Naive thymus-derived CD4-positive, alpha-beta T cell (primary cell): ENCODE data around the gene MSH2. TPM values are rescaled to one million over a fixed set of nuclear protein-coding genes. Genes with fewer than 3 reads are reported as not detected.
A peak's percentile ranks its signal among the peaks of the same experiment; 100 is the strongest.

Experiments
- ATAC-seq: fragments of 150-1000 bp; cut with Tn5 transposase; 2 replicates; pipeline ENCODE4 v1.10.0; 2021; ENCODE audit warnings: mild to moderate bottlenecking, moderate library complexity
- CTCF ChIA-PET: fragments of 350-600 bp; sonication (Branson Sonifier 250); formaldehyde crosslinking; loops from one replicate; lab custom pipeline; 2021; ENCODE audit warnings: antibody characterized with exemption; lab: Charles Lee
- POLR2A ChIA-PET: fragments of 350-600 bp; sonication (Branson Sonifier 250); formaldehyde crosslinking; loops from one replicate; lab custom pipeline; 2021; ENCODE audit warnings: antibody characterized with exemption, inconsistent platforms; lab: Charles Lee
- DNase-seq, 9 donors: peaks; one replicate each; pipeline versions ENCODE4 v3.0.0 to v3.0.0-alpha.2; 2020 to 2022; ENCODE audit warnings: mixed read lengths in 1 of 9
- H3K27ac ChIP-seq: one replicate; pipeline ENCODE4 v1.7.0; 2013; ENCODE audit warnings: mild to moderate bottlenecking, low read depth, low read length, moderate library complexity
- H3K27me3 ChIP-seq, 2 donors: one replicate each; pipeline ENCODE4 v1.7.0; 2013; ENCODE audit warnings: low read length in 2 of 2, mild to moderate bottlenecking in 2 of 2, moderate library complexity in 2 of 2; ENCODE audit not compliant: control insufficient read depth in 2 of 2, insufficient read depth in 2 of 2
- H3K36me3 ChIP-seq, 3 experiments: 1 replicate in 2 of 3; 2 replicates in 1 of 3; pipeline ENCODE4 v1.7.0; 2013; ENCODE audit warnings: low read length in 3 of 3, mild to moderate bottlenecking in 3 of 3, moderate library complexity in 1 of 3; ENCODE audit not compliant: insufficient read depth in 3 of 3, control insufficient read depth in 2 of 3
- H3K4me1 ChIP-seq, 2 donors: one replicate each; pipeline ENCODE4 v1.7.0; 2013; ENCODE audit warnings: low read length in 2 of 2, mild to moderate bottlenecking in 2 of 2, moderate library complexity in 1 of 2; ENCODE audit not compliant: control insufficient read depth in 2 of 2, insufficient read depth in 2 of 2
- H3K4me3 ChIP-seq: 2 replicates; pipeline ENCODE4 v1.7.0; 2013; ENCODE audit warnings: mild to moderate bottlenecking, low read length
- H3K9me3 ChIP-seq, 3 experiments: 1 replicate in 2 of 3; 2 replicates in 1 of 3; pipeline ENCODE4 v1.7.0; 2013; ENCODE audit warnings: low read length in 3 of 3; ENCODE audit not compliant: control insufficient read depth in 2 of 3
- H3K27ac Mint-ChIP-seq, 9 donors: one replicate each; pipeline ENCODE4 v1.8.0; 2020 to 2022; ENCODE audit warnings: mixed read lengths in 9 of 9, mild to moderate bottlenecking in 8 of 9, moderate library complexity in 5 of 9, inconsistent platforms in 2 of 9
- H3K27me3 Mint-ChIP-seq, 5 donors: one replicate each; pipeline ENCODE4 v1.8.0; 2021 to 2022; ENCODE audit warnings: mixed read lengths in 5 of 5, mild to moderate bottlenecking in 1 of 5
- H3K36me3 Mint-ChIP-seq, 5 donors: one replicate each; pipeline ENCODE4 v1.8.0; 2020 to 2022; ENCODE audit warnings: mixed read lengths in 5 of 5, mild to moderate bottlenecking in 3 of 5, inconsistent platforms in 1 of 5
- H3K4me1 Mint-ChIP-seq, 7 donors: one replicate each; pipeline ENCODE4 v1.8.0; 2020 to 2022; ENCODE audit warnings: mixed read lengths in 7 of 7, mild to moderate bottlenecking in 3 of 7, inconsistent platforms in 1 of 7
- H3K4me3 Mint-ChIP-seq, 10 donors: one replicate each; pipeline ENCODE4 v1.8.0; 2020 to 2022; ENCODE audit warnings: mild to moderate bottlenecking in 10 of 10, mixed read lengths in 10 of 10, moderate library complexity in 6 of 10, inconsistent platforms in 2 of 10
- H3K9me3 Mint-ChIP-seq, 11 donors: one replicate each; pipeline ENCODE4 v1.8.0; 2020 to 2022; ENCODE audit warnings: mixed read lengths in 11 of 11, mild to moderate bottlenecking in 4 of 11, inconsistent platforms in 1 of 11, moderate library complexity in 1 of 11
- intact Hi-C, 2 donors: fragments of 100-400 bp; cut with micrococcal nuclease; formaldehyde crosslinking; loops; one replicate each; pipeline ENCODE4 v1.15.1; 2023
- polyA plus RNA-seq, 2 donors: library from polyadenylated mRNA; unstranded; fragments of 300-500 nt; fragmentation: Illumina TruSeq; gene quantifications; one replicate each; pipeline ENCODE4 v1.2.3, GENCODE V29; 2021
- total RNA-seq, 6 experiments: library from RNA in 5 of 6; stranded (reverse) in 5 of 6; gene quantifications; 1 replicate in 5 of 6; 2 replicates in 1 of 6; pipeline ENCODE4 v1.2.3 and lab custom pipeline; 2021 to 2026

The MSH2 gene
- total and polyA plus RNA-seq, 7 experiments from 2014 or later, result 12.2 to 46.8 (median 39.1) TPM

- ATAC-seq (no peak), DNase-seq (no peak)
- peaks cover 8 to 27% (median 11%) of the 10 kb centered on the region in 7 donors for H3K4me1 Mint-ChIP-seq
- H3K4me1 ChIP-seq, result no peaks in the 10 kb centered on the region
- H3K27ac ChIP-seq, result no peak overlapping the region
- ChIA-PET POLR2A (no interaction called here), CTCF (interaction anchor here (0.6 kb wide), 1 partner anchor 1013 kb away, joined by 5 read pairs; no protein-coding TSS in a partner anchor)
- peaks cover 8 to 44% (median 37%) of the 10 kb centered on the region in 5 donors for H3K36me3 Mint-ChIP-seq
- H3K9me3 Mint-ChIP-seq, result no peaks in the 10 kb centered on the region
- peak overlapping the region in 1 of 9 donors; percentile 15 for H3K27ac Mint-ChIP-seq
- no peaks in the 10 kb centered on the region for H3K9me3 ChIP-seq
- no peaks in the 10 kb centered on the region for H3K27me3 ChIP-seq
- no peaks in the 10 kb centered on the region for H3K27me3 Mint-ChIP-seq
- no peak overlapping the region for H3K4me3 Mint-ChIP-seq
- H3K4me3 ChIP-seq, result no peak overlapping the region
- H3K36me3 ChIP-seq, result peaks cover 0 to 17% (median 0%) of the 10 kb centered on the region in 3 experiments
- intact Hi-C loops, result no loop called here
Observed at GRCh38 chr2:47484396-47484795, 81.4 kb downstream of the MSH2 start.

GRCh38 chr2:47485177-47485576, 82.2 kb downstream of the MSH2 start:
- ChIA-PET POLR2A (no interaction called here), CTCF (no interaction called here)
- Mint-ChIP-seq H3K27ac (peak overlapping the region in 2 of 9 donors; percentile 29 to 59), H3K27me3 (no peaks in the 10 kb centered on the region), H3K4me1 (peaks cover 8 to 27% (median 11%) of the 10 kb centered on the region in 7 donors), H3K9me3 (no peaks in the 10 kb centered on the region), H3K36me3 (peaks cover 8 to 42% (median 37%) of the 10 kb centered on the region in 5 donors), H3K4me3 (no peak overlapping the region)
- DNase-seq (no peak), ATAC-seq (no peak)
- H3K4me3 ChIP-seq, result no peak overlapping the region
- H3K27ac ChIP-seq, result no peak overlapping the region
- peaks cover 0 to 17% (median 0%) of the 10 kb centered on the region in 3 experiments for H3K36me3 ChIP-seq
- H3K27me3 ChIP-seq, result no peaks in the 10 kb centered on the region
- no peaks in the 10 kb centered on the region for H3K9me3 ChIP-seq
- H3K4me1 ChIP-seq, result no peaks in the 10 kb centered on the region
- intact Hi-C loops, result no loop called here

DNA sequence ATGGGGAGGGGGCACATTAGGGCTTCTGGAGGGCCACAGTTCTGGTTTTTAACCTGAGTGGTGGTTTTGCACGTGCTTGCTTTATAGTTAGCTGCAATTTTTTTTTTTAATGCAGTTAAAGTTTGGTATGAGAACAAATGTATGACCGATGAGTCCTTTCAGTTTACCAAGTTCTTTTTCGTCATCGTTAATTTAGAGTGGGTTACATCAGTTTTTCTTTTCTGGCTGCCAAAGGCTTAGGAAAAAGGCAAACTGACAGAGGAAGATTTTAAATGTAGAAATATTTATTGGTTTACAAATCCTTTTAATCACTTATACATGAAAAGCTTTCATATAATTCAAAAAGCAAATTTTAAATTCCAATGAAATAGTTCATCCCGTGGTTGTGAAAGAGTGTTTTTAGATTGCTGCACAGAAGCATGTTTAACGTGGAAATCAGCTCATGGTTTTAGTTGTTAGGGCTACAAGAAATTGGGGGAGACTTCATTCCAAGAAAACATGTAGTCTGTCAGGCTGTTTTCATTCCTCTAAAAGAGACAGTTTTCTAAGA, 82.9 kb downstream of the MSH2 start:
- intact Hi-C loops, result no loop called here
- ChIA-PET CTCF (no interaction called here), POLR2A (no interaction called here)

DNA sequence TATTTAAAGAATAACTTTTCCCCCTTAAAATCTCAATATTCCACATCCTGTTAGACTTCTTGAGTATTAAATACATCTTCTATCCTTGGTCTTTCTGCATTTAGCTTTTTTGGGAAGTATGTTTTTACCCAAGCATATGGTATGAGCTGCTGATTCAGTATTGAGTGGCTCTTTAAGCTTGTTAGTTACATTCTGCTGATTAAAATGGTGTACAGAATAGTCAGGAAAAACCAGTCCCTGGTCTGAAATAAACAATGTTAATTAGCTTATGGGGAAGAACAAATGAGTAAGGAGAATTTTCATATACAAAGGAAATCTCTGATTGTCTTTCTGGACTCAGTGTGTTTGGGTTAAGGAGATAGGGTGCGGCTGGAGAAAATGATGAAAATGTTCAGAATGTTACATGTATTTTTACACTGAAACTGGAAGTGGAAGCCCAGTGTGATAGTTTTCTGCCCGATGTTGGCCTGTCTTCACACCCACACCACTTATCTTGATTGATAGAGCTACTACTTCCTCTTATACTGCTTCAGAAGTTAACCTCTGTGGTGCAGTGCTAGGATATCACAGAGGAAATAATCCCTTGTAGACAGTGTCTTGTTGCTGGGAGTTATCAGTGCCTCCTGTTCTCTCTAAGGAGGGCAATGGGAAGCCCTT, 84.0 kb downstream of the MSH2 start:
- Histone ChIP-seq H3K27me3 (no peaks in the 10 kb centered on the region), H3K4me3 (no peak overlapping the region), H3K9me3 (no peaks in the 10 kb centered on the region), H3K36me3 (peaks cover 0 to 15% (median 0%) of the 10 kb centered on the region in 3 experiments), H3K4me1 (no peaks in the 10 kb centered on the region), H3K27ac (no peak overlapping the region)
- ATAC-seq, result peak; percentile 81
- H3K9me3 Mint-ChIP-seq, result no peaks in the 10 kb centered on the region
- H3K27me3 Mint-ChIP-seq, result no peaks in the 10 kb centered on the region
- intact Hi-C loops, result no loop called here
- H3K27ac Mint-ChIP-seq, result peak overlapping the region in 5 of 9 donors; percentile 6 to 68 (median 26)
- peaks cover 0 to 30% (median 24%) of the 10 kb centered on the region in 5 donors for H3K36me3 Mint-ChIP-seq
- CTCF ChIA-PET, result no interaction called here
- H3K4me3 Mint-ChIP-seq, result peak overlapping the region in 1 of 10 donors; percentile 43
- no peak for DNase-seq
- H3K4me1 Mint-ChIP-seq, result peaks cover 8 to 27% (median 11%) of the 10 kb centered on the region in 7 donors
- POLR2A ChIA-PET, result no interaction called here

More for the DNA sequence above, 82.9 kb downstream of the MSH2 start:
- H3K27me3 ChIP-seq, result no peaks in the 10 kb centered on the region
- DNase-seq, result no peak
- no peak for ATAC-seq
- Mint-ChIP-seq H3K36me3 (peaks cover 3 to 38% (median 33%) of the 10 kb centered on the region in 5 donors), H3K4me1 (peaks cover 8 to 27% (median 11%) of the 10 kb centered on the region in 7 donors), H3K4me3 (no peak overlapping the region), H3K27me3 (no peaks in the 10 kb centered on the region), H3K9me3 (no peaks in the 10 kb centered on the region), H3K27ac (peak overlapping the region in 2 of 9 donors; percentile 29 to 59)
- no peaks in the 10 kb centered on the region for H3K9me3 ChIP-seq
- H3K27ac ChIP-seq, result no peak overlapping the region
- H3K36me3 ChIP-seq, result peaks cover 0 to 17% (median 0%) of the 10 kb centered on the region in 3 experiments
- no peaks in the 10 kb centered on the region for H3K4me1 ChIP-seq
- no peak overlapping the region for H3K4me3 ChIP-seq

DNA sequence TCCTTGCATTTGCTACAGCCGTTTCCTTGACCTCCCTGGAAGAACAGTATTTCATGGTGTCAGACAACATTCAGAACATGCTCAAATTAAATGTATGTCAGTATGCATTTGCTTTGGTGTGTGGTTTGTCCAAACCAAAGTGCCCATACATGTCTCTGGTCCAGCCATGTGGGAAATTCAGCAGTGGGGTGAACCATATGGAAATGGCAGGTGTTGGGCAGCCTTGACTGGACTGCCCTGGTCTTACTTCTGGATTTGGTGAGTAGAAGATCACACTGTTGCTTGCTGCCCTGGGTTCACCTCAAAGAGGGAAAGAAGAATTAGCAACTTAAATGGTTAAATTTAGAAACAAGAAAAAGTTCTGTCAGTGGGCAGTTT, 84.5 kb downstream of the MSH2 start:
- Histone ChIP-seq H3K27ac (no peak overlapping the region), H3K36me3 (peaks cover 0 to 10% (median 0%) of the 10 kb centered on the region in 3 experiments), H3K4me1 (no peaks in the 10 kb centered on the region), H3K9me3 (no peaks in the 10 kb centered on the region), H3K4me3 (no peak overlapping the region), H3K27me3 (no peaks in the 10 kb centered on the region)
- no peak overlapping the region for H3K4me3 Mint-ChIP-seq
- ChIA-PET CTCF (no interaction called here), POLR2A (no interaction called here)
- no peaks in the 10 kb centered on the region for H3K27me3 Mint-ChIP-seq
- H3K36me3 Mint-ChIP-seq, result peaks cover 0 to 28% (median 20%) of the 10 kb centered on the region in 5 donors
- peaks cover 8 to 27% (median 11%) of the 10 kb centered on the region in 7 donors for H3K4me1 Mint-ChIP-seq
- no peak for ATAC-seq
- peaks cover 0 to 1% (median 0%) of the 10 kb centered on the region in 11 donors for H3K9me3 Mint-ChIP-seq
- H3K27ac Mint-ChIP-seq, result peak overlapping the region in 1 of 9 donors; percentile 26
- no peak for DNase-seq
- intact Hi-C loops, result no loop called here

GRCh38 chr2:47488870-47489584, 86.1 kb downstream of the MSH2 start:
- Histone ChIP-seq H3K4me1 (no peaks in the 10 kb centered on the region), H3K27ac (no peak overlapping the region), H3K9me3 (no peaks in the 10 kb centered on the region), H3K27me3 (no peaks in the 10 kb centered on the region), H3K4me3 (no peak overlapping the region), H3K36me3 (peaks cover 0 to 9% (median 0%) of the 10 kb centered on the region in 3 experiments)
- peaks cover 0 to 6% (median 1%) of the 10 kb centered on the region in 11 donors for H3K9me3 Mint-ChIP-seq
- DNase-seq (no peak), ATAC-seq (no peak)
- POLR2A ChIA-PET, result no interaction called here
- intact Hi-C loops, result no loop called here
- CTCF ChIA-PET, result no interaction called here
- H3K27me3 Mint-ChIP-seq, result no peaks in the 10 kb centered on the region
- no peak overlapping the region for H3K4me3 Mint-ChIP-seq
- peaks cover 8 to 27% (median 11%) of the 10 kb centered on the region in 7 donors for H3K4me1 Mint-ChIP-seq
- H3K27ac Mint-ChIP-seq, result peak overlapping the region in 1 of 9 donors; percentile 44
- H3K36me3 Mint-ChIP-seq, result peaks cover 0 to 20% (median 11%) of the 10 kb centered on the region in 5 donors
